Measurements from ENCODE around the gene SYNPR. TPM values are rescaled to one million over a fixed set of nuclear protein-coding genes. Genes with fewer than 3 reads are reported as not detected.

SYNPR gene
- total RNA-seq, 1 experiment from 2014 or later = 0.17 TPM

DNA sequence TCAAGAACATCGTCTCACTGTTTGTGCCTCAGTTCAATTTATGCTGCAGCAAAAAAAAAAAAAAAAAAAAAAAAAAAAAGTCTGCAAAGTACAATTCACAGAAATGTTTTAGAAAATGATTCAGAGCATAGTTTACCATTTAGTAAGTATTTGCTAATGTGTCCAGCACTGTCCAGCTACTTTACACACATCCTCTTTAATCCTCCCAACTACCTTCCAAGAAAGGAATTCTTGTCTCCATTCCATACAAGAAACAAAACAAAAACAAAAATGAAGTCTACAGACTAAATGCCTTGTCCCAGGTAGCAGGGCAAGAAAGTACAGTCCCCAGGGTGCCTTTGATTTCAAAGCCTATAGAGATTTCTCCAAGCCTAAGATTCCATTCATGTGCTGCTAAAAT, 335.5 kb downstream of the SYNPR start:
- Mint-ChIP-seq H3K27me3 (ENCODE audit: low read depth) (no peaks in the 10 kb centered on the region), H3K36me3 (ENCODE audit: insufficient read depth in 1 of 3, low read depth in 3 of 3) (no peaks in the 10 kb centered on the region), H3K4me1 (peaks cover 15 to 24% of the 10 kb centered on the region in 2 experiments), H3K4me3 (no peak overlapping the region), H3K27ac (no peak overlapping the region), H3K9me3 (no peaks in the 10 kb centered on the region; a peak in 1 of 5 replicates)
- Histone ChIP-seq H4K5ac (ENCODE audit: insufficient read length, low read depth, low read length) (no peak overlapping the region), H2BK5ac (ENCODE audit: insufficient read length, low read length) (no peak overlapping the region), H2BK12ac (ENCODE audit: insufficient read length, low read depth, low read length) (no peak overlapping the region), H2BK20ac (ENCODE audit: low read depth, low read length, poor library complexity, severe bottlenecking) (no peak overlapping the region), H3K14ac (ENCODE audit: insufficient read depth, low read length) (no peak overlapping the region), H3K23ac (ENCODE audit: insufficient read length, low read depth, low read length) (no peak overlapping the region), H3K27me3 (ENCODE audit: insufficient read depth, low read length) (no peaks in the 10 kb centered on the region), H3K9me3 (ENCODE audit: control insufficient read depth, low read depth, low read length) (no peaks in the 10 kb centered on the region), H4K20me1 (ENCODE audit: control insufficient read depth, insufficient read depth, insufficient read length) (no peaks in the 10 kb centered on the region), H3K4ac (ENCODE audit: low read depth, low read length) (no peak overlapping the region), H3K4me1 (ENCODE audit: insufficient read depth, low read length) (peaks cover 4% of the 10 kb centered on the region; the same call in 1 of the 2 replicates), H4K8ac (replicated peaks; ENCODE audit: insufficient read length, low read depth, low read length) (no peak overlapping the region), H3K79me2 (ENCODE audit: insufficient read depth, low read length) (no peaks in the 10 kb centered on the region), H3K56ac (ENCODE audit: insufficient read length, low read depth, low read length) (no peak overlapping the region), H2BK15ac (ENCODE audit: low read depth, low read length) (no peak overlapping the region), H2BK120ac (ENCODE audit: low read depth, low read length, poor library complexity, severe bottlenecking) (no peak overlapping the region), H3T11ph (ENCODE audit: low read length) (no peak overlapping the region), H3K79me1 (ENCODE audit: insufficient read depth, low read depth, low read length, poor library complexity, severe bottlenecking) (no peaks in the 10 kb centered on the region), H3K9ac (ENCODE audit: extremely low read depth, insufficient read length, low read length) (no peak overlapping the region), H3K27ac (ENCODE audit: insufficient read length, low read depth, low read length) (no peak overlapping the region), H4K91ac (ENCODE audit: insufficient read length, low read depth, low read length) (no peak overlapping the region), H2AK5ac (ENCODE audit: insufficient read length, low read length) (no peak overlapping the region), H2AFZ (ENCODE audit: low read length) (no peak overlapping the region), H3K4me2 (ENCODE audit: insufficient read depth, insufficient read length, low read length) (no peak overlapping the region), H3K18ac (ENCODE audit: insufficient read length, low read depth, low read length) (no peak overlapping the region), H3K23me2 (ENCODE audit: insufficient read length, low read depth, low read length, poor library complexity, severe bottlenecking) (no peaks in the 10 kb centered on the region)
- DNase-seq = no peak
- WGBS (ENCODE audit: extremely low coverage, insufficient read length, low lambda C conversion rate) = no CpG with 5 or more reads among the region's 1 CpG
- TF ChIP-seq, protein P1, sequence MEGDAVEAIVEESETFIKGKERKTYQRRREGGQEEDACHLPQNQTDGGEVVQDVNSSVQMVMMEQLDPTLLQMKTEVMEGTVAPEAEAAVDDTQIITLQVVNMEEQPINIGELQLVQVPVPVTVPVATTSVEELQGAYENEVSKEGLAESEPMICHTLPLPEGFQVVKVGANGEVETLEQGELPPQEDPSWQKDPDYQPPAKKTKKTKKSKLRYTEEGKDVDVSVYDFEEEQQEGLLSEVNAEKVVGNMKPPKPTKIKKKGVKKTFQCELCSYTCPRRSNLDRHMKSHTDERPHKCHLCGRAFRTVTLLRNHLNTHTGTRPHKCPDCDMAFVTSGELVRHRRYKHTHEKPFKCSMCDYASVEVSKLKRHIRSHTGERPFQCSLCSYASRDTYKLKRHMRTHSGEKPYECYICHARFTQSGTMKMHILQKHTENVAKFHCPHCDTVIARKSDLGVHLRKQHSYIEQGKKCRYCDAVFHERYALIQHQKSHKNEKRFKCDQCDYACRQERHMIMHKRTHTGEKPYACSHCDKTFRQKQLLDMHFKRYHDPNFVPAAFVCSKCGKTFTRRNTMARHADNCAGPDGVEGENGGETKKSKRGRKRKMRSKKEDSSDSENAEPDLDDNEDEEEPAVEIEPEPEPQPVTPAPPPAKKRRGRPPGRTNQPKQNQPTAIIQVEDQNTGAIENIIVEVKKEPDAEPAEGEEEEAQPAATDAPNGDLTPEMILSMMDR (conservative IDR thresholded peaks at IDR 0.05) = no peak

All from H9 (cell line).